ENCODE measurements around the gene IFTAP. TPM values are rescaled to one million over a fixed set of nuclear protein-coding genes. Genes with fewer than 3 reads are reported as not detected.

The IFTAP gene
- total RNA-seq, 1 experiment from 2014 or later: 58.0 TPM

Other genes starting within 250 kb of the IFTAP start
- 5.0 and 7.2 TPM in 2 replicates for gene TRAF6, start 84.2 kb upstream of the IFTAP start, total RNA-seq (2014; rRNA removed; shearing (Covaris generic))
- gene RAG1, start 26.5 kb upstream of the IFTAP start, total RNA-seq (2014; rRNA removed; shearing (Covaris generic)): 0.48 and 0.68 TPM in 2 replicates
- not detected in 2 replicates for gene RAG2, start 3.7 kb downstream of the IFTAP start, total RNA-seq (2014; rRNA removed; shearing (Covaris generic))